GM23338 (cell line): ENCODE measurements around the gene ENTPD3. TPM values are rescaled to one million over a fixed set of nuclear protein-coding genes. Genes with fewer than 3 reads are reported as not detected.

Source experiments
- ATAC-seq: fragments of 200-7000 bp; cut with Tn5 transposase; 3 replicates; pipeline ENCODE4 v1.9.1; 2020
- DNase-seq: peaks from one replicate; pipeline ENCODE4 v3.0.0-alpha.2; 2015; ENCODE audit warnings: low spot score
- H2AFZ ChIP-seq: fragments of 200-600 bp; sonication (generic); 2 replicates; pipeline ENCODE4 v1.8.0; 2016; ENCODE audit warnings: antibody characterized with exemption, mild to moderate bottlenecking, moderate library complexity
- H3F3A ChIP-seq: fragments of 200-600 bp; sonication (generic); replicated peaks from 2 replicates; pipeline ENCODE4 v1.8.0; 2017; ENCODE audit warnings: antibody characterized with exemption, mixed run types, low read depth
- H3K27ac ChIP-seq: fragments of 200-600 bp; sonication (generic); 2 replicates; pipeline ENCODE4 v1.6.1; 2016; ENCODE audit warnings: low read depth
- H3K27me3 ChIP-seq: fragments of 200-600 bp; sonication (generic); 2 replicates; pipeline ENCODE4 v1.8.0; 2016; ENCODE audit warnings: mild to moderate bottlenecking, mixed run types, moderate library complexity; ENCODE audit not compliant: insufficient read depth
- H3K36me3 ChIP-seq: fragments of 200-600 bp; sonication (generic); 2 replicates; pipeline ENCODE4 v1.8.0; 2016; ENCODE audit warnings: mild to moderate bottlenecking; ENCODE audit not compliant: insufficient read depth
- H3K4me1 ChIP-seq: fragments of 200-600 bp; sonication (generic); 2 replicates; pipeline ENCODE4 v1.8.0; 2016; ENCODE audit warnings: mild to moderate bottlenecking, moderate library complexity; ENCODE audit not compliant: insufficient read depth
- H3K4me2 ChIP-seq: fragments of 200-600 bp; sonication (generic); 2 replicates; pipeline ENCODE4 v1.7.1; 2017; ENCODE audit warnings: mixed run types
- H3K4me3 ChIP-seq: fragments of 200-600 bp; sonication (generic); 2 replicates; pipeline ENCODE4 v1.6.1; 2016; ENCODE audit warnings: mixed run types
- H3K79me2 ChIP-seq: fragments of 200-600 bp; sonication (generic); replicated peaks from 2 replicates; pipeline ENCODE4 v1.8.0; 2017; ENCODE audit warnings: mild to moderate bottlenecking; ENCODE audit not compliant: insufficient read depth
- H3K9me2 ChIP-seq: fragments of 200-600 bp; sonication (generic); 2 replicates; pipeline ENCODE4 v1.8.0; 2017; ENCODE audit not compliant: insufficient read depth
- H4K20me1 ChIP-seq: fragments of 200-600 bp; sonication (generic); replicated peaks from 2 replicates; pipeline ENCODE4 v1.8.0; 2017; ENCODE audit warnings: mild to moderate bottlenecking; ENCODE audit not compliant: insufficient read depth
- H3K27ac Mint-ChIP-seq: 2 replicates; pipeline ENCODE4 v1.8.0; 2020; ENCODE audit warnings: inconsistent platforms, mild to moderate bottlenecking, moderate library complexity, mixed read lengths
- H3K27me3 Mint-ChIP-seq: 3 replicates; pipeline ENCODE4 v1.8.0; 2022; ENCODE audit warnings: low read depth, mild to moderate bottlenecking, moderate library complexity, mixed read lengths, inconsistent platforms; ENCODE audit not compliant: insufficient read depth, poor library complexity
- H3K36me3 Mint-ChIP-seq: 3 replicates; pipeline ENCODE4 v1.8.0; 2021; ENCODE audit warnings: low read depth, mild to moderate bottlenecking, inconsistent platforms, moderate library complexity, mixed read lengths
- H3K4me1 Mint-ChIP-seq: 3 replicates; pipeline ENCODE4 v1.8.0; 2020; ENCODE audit warnings: mild to moderate bottlenecking, inconsistent platforms, mixed read lengths
- H3K4me3 Mint-ChIP-seq: 3 replicates; pipeline ENCODE4 v1.8.0; 2021; ENCODE audit warnings: moderate library complexity, mild to moderate bottlenecking, inconsistent platforms, mixed read lengths
- H3K9me3 Mint-ChIP-seq: 3 replicates; pipeline ENCODE4 v1.8.0; 2020; ENCODE audit warnings: moderate library complexity, mild to moderate bottlenecking, inconsistent platforms, mixed read lengths
- REST ChIP-seq: IDR thresholded peaks from one replicate; pipeline ENCODE4 v1.6.1; 2018; ENCODE audit warnings: antibody characterized with exemption; ENCODE audit not compliant: unreplicated experiment
- ZNF462 ChIP-seq: fragments of 250-450 bp; sonication (Bioruptor Pico); IDR thresholded peaks from 2 replicates; pipeline ENCODE4 v1.5.0; 2020; ENCODE audit warnings: mild to moderate bottlenecking, moderate library complexity
- polyA plus RNA-seq: library from polyadenylated mRNA; unstranded; fragments of >200 nt; fragmentation: Nextera tagmentation; extraction: Ambion mirVana; gene quantifications from 2 replicates; pipeline ENCODE4 v1.2.1, GENCODE V29; 2016
- total RNA-seq: library from RNA; depleted of rRNA; stranded (reverse); fragments of >200 nt; shearing (Covaris generic); gene quantifications from 2 replicates; pipeline ENCODE4 v1.2.3, GENCODE V29; 2014

The ENTPD3 gene
- total and polyA plus RNA-seq, 2 experiments from 2014 or later: 0.32 to 0.63 TPM

GRCh38 chr3:40437889-40438288 lies 50.9 kb downstream of the ENTPD3 start:
- DNase-seq (peak; percentile 43), ATAC-seq (no peak)
- Histone ChIP-seq H3K4me1 (no peaks in the 10 kb centered on the region), H2AFZ (no peak overlapping the region), H3F3A (no peaks in the 10 kb centered on the region), H4K20me1 (no peaks in the 10 kb centered on the region; the same call in 1 of the 2 replicates), H3K27ac (no peak overlapping the region), H3K79me2 (no peaks in the 10 kb centered on the region), H3K9me2 (no peaks in the 10 kb centered on the region), H3K4me2 (no peak overlapping the region), H3K27me3 (no peaks in the 10 kb centered on the region), H3K36me3 (no peaks in the 10 kb centered on the region), H3K4me3 (no peak overlapping the region)
- H3K27me3 Mint-ChIP-seq: no peaks in the 10 kb centered on the region
- H3K27ac Mint-ChIP-seq: no peak overlapping the region
- TF ChIP-seq ZNF462 (CRISPR knock-in tag) (no peak), REST (peak; percentile 66)
- 0 out of 3 replicates have a peak, but pooled peaks cover 3% of the 10 kb centered on the region for H3K9me3 Mint-ChIP-seq
- H3K36me3 Mint-ChIP-seq: peaks cover 3% of the 10 kb centered on the region; the same call in 1 of the 3 replicates
- no peaks in the 10 kb centered on the region for H3K4me1 Mint-ChIP-seq
- no peak overlapping the region for H3K4me3 Mint-ChIP-seq
